Subcutaneous abdominal adipose tissue (tissue), 5 donors: Measurements from ENCODE around the gene KRT78.

ENCODE experiments used
- H3K27ac ChIP-seq: one replicate; pipeline ENCODE4 v1.7.0; 2013; ENCODE audit warnings: low read depth, mild to moderate bottlenecking, inconsistent platforms, low read length, moderate library complexity
- H3K27me3 ChIP-seq, 5 donors: one replicate each; pipeline ENCODE4 v1.7.0; 2013; ENCODE audit warnings: low read length in 5 of 5, inconsistent platforms in 1 of 5; ENCODE audit not compliant: control insufficient read depth in 5 of 5, insufficient read depth in 4 of 5
- H3K36me3 ChIP-seq, 5 donors: one replicate each; pipeline ENCODE4 v1.7.0; 2013; ENCODE audit warnings: low read length in 5 of 5; ENCODE audit not compliant: control insufficient read depth in 5 of 5, insufficient read depth in 5 of 5
- H3K4me1 ChIP-seq, 5 donors: one replicate each; pipeline ENCODE4 v1.7.0; 2013; ENCODE audit warnings: low read length in 5 of 5, mild to moderate bottlenecking in 3 of 5, moderate library complexity in 1 of 5; ENCODE audit not compliant: control insufficient read depth in 5 of 5, insufficient read depth in 5 of 5
- H3K4me3 ChIP-seq, 5 donors: one replicate each; pipeline ENCODE4 v1.7.0; 2013; ENCODE audit warnings: low read length in 5 of 5, low read depth in 1 of 5
- H3K9ac ChIP-seq, 5 donors: one replicate each; pipeline ENCODE4 v1.7.0; 2013; ENCODE audit warnings: low read length in 5 of 5, mild to moderate bottlenecking in 4 of 5, moderate library complexity in 3 of 5
- H3K9me3 ChIP-seq, 5 donors: one replicate each; pipeline ENCODE4 v1.7.0; 2013; ENCODE audit warnings: low read length in 5 of 5; ENCODE audit not compliant: control insufficient read depth in 5 of 5
- donor health status: healthy.
- donor health status: healthy.
- donor health status: healthy.
- donor health status: healthy.
- donor health status: healthy.

Gene KRT78

DNA sequence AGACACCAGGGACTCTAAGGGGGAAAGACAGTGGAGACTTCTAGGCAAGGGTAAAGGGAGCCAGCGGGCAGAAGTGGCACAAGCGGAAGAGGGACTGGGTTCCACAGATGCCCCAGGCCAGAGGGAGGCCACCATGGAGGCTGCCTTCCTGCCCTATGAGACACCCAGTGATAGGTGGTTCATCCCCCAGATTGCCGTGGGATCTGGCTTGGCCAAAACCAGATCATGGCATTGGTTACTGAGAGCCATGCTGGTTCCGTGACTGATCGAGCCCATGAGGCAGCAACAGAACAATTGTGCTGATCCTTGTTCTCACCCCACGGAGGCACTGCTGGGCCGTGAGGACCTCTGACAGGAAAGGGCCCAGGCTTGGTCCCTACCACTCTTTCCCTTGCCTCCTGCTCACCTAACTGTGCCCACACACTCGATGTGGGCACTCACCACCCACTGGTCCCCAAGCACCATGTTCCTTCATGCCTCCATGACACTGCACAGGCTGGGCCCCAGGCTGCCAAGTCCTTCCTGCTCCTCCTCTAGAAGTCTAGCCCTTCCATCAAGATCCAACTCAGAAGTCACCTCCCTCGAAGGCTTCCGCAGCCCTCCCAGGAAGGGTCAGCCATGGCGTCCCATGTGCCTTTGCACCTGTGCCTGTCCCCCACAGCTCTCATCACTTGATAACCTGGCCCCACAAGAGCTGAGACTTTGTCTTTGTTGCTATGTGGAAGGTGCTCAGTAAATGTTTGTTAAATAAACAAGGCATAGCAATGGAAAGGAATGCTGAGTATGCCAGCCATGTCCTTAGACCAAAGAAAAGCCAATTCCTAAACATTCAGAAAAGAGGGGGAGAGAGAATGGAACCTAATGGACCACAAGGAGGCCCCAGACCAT, 21.9 kb downstream of the KRT78 start:
- Histone ChIP-seq H3K9me3 (no peaks in the 10 kb centered on the region), H3K27me3 (no peaks in the 10 kb centered on the region)

DNA sequence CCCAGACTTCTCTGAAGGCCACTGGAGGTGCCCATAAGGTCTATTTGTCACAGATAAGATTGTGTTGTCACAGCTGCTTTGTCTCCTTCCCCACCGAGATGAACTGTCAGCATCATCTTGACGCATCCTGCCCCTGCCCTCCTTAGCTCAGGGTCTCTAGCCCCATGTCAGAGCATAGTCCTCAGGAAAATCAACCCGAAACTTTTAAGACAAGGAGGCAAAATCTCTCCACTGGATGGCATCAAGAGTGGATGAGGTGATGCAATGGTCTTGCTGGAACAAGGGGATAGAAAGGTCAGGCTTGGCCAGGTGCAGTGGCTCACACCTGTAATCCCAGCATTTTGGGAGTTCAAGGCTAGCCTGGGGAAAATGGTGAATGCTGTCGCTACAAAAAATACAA, 22.8 kb downstream of the KRT78 start:
- no peak overlapping the region for H3K9ac ChIP-seq

More for the DNA sequence above, 21.9 kb downstream of the KRT78 start:
- Histone ChIP-seq H3K9ac (no peak overlapping the region), H3K4me1 (peaks cover 0 to 26% (median 14%) of the 10 kb centered on the region in 5 donors), H3K4me3 (no peak overlapping the region), H3K27ac (no peak overlapping the region), H3K36me3 (no peaks in the 10 kb centered on the region)

DNA sequence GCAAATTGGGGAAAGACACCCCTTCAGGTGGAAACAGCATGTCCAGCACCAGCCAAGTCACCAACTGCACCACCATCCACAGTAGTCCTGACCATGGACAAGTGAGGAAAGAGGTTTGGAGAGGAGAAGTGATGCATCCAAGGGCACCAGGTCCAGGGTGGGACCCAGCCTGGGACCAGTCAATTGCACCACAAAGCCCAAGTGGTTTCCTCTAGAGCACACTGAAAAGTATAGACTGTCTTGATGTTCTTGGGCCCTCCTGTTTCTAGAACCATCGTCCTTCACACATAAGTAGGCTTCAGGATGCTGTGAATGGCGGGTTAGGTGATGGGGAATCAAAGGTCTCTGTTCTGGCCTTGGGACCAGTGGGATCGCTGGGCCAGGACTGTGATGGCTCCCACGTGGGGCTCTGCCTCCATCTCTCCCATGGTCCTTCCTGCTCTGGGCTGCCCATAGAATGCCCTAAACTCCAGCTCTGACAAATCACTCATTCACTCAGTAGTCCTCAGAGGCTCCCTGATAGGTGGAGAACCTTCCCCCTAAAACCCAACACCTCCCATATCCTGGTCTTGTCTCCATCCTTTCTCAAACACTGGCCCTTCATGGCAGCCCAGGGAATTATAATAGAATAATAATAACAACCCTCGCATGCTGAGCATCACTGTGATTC, 23.9 kb downstream of the KRT78 start:
- peaks cover 0 to 6% (median under 1%) of the 10 kb centered on the region in 5 donors for H3K4me1 ChIP-seq
- no peaks in the 10 kb centered on the region for H3K9me3 ChIP-seq
- H3K27me3 ChIP-seq, result peaks cover 0 to 6% (median 2%) of the 10 kb centered on the region in 5 donors
- no peaks in the 10 kb centered on the region for H3K36me3 ChIP-seq
- no peak overlapping the region for H3K27ac ChIP-seq
- no peak overlapping the region for H3K4me3 ChIP-seq
- H3K9ac ChIP-seq, result no peak overlapping the region

More for the DNA sequence above, 22.8 kb downstream of the KRT78 start:
- Histone ChIP-seq H3K27ac (no peak overlapping the region), H3K9me3 (no peaks in the 10 kb centered on the region), H3K36me3 (no peaks in the 10 kb centered on the region), H3K4me1 (peaks cover 0 to 17% (median 6%) of the 10 kb centered on the region in 5 donors), H3K27me3 (no peaks in the 10 kb centered on the region), H3K4me3 (no peak overlapping the region)

DNA sequence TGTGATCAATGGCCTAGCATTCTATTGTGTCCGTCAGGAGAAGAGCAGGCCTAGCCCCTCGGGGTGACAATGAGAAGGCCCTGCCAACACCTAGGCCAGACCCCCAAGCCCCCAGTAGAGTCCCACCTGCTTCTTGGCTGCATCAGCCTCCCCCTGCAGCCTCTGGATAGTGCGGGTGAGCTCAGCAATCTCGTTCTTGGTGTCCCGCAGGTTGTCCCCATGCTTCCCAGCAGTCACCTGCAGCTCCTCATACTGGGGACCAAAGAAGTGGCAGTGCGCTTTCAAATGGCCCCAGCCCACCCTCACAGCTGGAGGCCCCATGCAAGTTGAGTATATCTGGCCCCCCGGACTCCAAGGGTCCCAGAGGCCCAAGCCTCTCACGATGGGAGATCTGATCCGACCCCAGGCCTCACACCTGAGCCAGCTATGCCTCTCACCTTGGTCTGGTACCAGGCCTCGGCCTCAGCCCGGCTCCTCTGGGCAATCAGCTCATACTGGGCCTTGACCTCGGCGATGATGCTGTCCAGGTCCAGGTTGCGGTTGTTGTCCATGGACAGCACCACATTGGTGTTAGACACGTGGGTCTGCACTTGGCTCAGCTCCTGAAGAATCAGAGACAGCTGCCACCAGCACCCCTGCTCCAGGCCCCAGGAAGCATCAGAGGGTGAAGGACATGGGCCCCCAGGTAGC, 24.9 kb downstream of the KRT78 start:
- peaks cover 0 to 4% (median 0%) of the 10 kb centered on the region in 5 donors for H3K4me1 ChIP-seq
- no peak overlapping the region for H3K4me3 ChIP-seq
- no peak overlapping the region for H3K9ac ChIP-seq
- no peak overlapping the region for H3K27ac ChIP-seq
- H3K36me3 ChIP-seq, result no peaks in the 10 kb centered on the region
- no peaks in the 10 kb centered on the region for H3K9me3 ChIP-seq
- H3K27me3 ChIP-seq, result peaks cover 0 to 6% (median 3%) of the 10 kb centered on the region in 5 donors

DNA sequence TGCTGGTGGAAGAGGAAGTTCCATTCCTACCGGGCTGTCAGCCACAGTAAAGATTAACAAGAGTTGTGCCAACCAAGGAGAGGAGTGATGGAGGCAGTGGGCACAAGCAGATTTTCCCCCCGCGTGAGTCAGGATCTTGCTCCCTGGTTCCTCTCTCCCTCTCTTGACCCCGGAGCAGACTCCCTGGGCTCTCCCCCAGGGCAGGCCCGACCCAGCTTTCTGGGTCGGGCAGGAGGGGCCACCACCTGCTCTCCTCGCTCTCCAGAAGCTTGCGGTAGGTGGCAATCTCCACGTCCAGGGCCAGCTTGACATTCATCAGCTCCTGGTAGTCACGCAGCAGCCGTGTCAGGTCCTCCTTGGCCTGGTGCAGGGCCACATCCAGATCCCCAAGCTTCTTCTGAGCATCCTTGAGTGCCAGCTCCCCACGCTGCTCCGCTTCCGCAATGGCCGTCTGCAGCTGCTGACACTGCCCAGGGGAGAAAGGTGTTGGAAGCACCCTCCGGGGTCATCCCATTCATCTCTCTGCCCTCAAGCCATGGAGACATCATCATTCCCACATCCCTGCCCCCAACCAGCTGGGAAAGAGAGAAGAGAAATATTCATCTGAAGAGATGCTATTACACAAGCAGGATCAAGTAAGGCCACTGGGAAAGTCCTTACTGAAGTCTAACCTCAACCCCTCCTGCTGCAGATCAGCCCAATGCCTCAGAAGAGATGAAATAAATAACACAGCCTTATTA, 25.9 kb downstream of the KRT78 start:
- Histone ChIP-seq H3K27ac (no peak overlapping the region), H3K9ac (no peak overlapping the region), H3K9me3 (no peaks in the 10 kb centered on the region), H3K4me3 (no peak overlapping the region), H3K36me3 (no peaks in the 10 kb centered on the region), H3K4me1 (peaks cover 0 to 4% (median 0%) of the 10 kb centered on the region in 5 donors), H3K27me3 (peaks cover 3 to 13% (median 4%) of the 10 kb centered on the region in 5 donors)

DNA sequence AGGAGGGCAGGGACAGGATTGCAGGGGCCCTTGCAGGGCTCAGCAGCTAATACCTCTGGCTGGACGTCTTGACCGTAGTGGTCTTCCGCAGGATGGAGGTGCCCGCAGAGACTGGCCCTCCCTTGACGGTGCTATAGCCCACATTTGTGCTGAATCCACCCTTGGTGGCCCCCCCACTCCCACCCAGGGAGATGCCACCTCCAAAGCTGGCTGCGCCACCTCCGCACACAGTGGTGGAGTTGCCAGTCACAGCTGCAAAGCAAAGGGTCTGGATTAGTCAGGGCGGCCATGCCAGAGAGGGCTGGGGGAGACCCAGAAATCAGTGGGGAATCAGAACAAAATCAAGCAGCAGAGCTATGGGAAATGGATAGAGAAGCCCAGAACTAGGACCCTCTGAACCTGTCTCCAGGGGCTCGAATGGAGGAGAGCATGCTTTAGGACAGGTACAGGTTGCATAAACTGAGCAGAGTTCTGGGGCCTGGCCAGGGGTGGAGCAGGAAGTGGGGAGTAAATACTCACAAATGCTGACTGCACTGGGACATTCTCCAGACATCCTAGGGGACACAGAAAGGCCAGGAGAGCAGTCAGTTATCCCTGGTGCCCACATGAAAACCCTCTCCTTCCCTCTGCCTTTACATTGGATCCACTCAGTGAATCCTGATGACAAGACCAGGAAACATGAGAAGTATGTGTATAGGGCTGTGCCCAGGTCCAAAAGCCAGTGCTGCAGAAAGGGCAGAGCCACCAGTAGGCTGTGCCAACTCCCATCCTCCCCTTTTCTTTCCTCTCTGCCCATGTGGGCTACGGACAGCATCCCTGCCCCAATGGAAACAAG, 26.8 kb downstream of the KRT78 start:
- Histone ChIP-seq H3K27me3 (peaks cover 4 to 21% (median 4%) of the 10 kb centered on the region in 5 donors), H3K4me1 (peaks cover 0 to 4% (median 0%) of the 10 kb centered on the region in 5 donors), H3K9ac (no peak overlapping the region), H3K4me3 (no peak overlapping the region), H3K9me3 (no peaks in the 10 kb centered on the region), H3K36me3 (no peaks in the 10 kb centered on the region), H3K27ac (no peak overlapping the region)

DNA sequence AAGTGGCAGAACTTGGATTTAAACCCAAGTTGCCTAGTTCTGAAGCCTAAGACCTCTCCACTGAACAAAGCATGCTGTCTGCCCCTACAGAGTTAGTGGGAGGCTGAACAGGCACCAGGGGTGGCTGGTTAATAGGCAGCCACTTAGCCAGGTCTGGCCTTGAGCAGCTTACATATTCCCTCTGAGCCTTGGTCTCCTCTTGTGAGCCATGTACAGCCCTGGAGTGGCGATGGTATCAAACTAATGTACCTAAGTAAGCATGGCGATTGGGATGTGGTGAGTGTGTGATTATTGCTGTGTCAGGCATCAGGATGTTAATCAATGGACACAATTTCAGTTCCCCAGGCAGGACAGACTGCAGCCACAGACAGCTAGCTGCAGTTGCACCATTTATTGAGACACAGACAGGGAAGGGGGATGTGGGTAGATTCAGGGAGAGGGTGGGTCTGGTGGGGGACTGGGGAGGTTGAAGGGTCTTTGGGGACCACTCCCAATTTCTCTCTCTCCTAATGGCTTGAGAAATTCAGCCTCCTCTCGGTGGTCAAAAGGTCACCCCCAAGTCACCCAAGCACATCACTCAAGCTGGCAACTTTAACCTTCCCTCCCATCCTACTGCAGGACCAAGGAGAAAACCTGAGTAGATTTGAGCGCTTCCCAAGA, 27.6 kb downstream of the KRT78 start:
- Histone ChIP-seq H3K27me3 (peaks cover 4 to 22% (median 6%) of the 10 kb centered on the region in 5 donors), H3K27ac (no peak overlapping the region)

DNA sequence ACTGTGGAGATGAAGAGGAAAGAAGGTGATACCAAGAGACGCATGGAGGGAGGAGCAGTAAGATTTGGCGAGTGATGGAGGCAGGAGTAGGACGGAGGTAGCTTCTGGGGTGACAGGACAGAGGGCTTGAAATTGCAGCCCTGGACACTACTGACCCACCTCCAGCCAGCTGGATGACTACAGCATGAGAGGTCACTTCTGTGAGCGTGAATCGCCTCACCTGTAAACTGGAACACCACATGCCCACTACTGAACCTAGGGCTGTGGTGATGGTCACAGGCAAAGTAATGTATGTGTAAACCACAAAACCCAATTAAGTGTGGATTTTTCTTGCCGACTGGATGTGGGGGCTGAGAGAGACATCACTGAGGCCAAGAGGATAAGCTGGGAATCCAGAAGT, 28.3 kb downstream of the KRT78 start:
- Histone ChIP-seq H3K4me1 (peaks cover 0 to 4% (median 0%) of the 10 kb centered on the region in 5 donors), H3K27ac (no peak overlapping the region), H3K9ac (no peak overlapping the region), H3K9me3 (no peaks in the 10 kb centered on the region), H3K27me3 (peaks cover 4 to 22% (median 6%) of the 10 kb centered on the region in 5 donors), H3K36me3 (no peaks in the 10 kb centered on the region), H3K4me3 (no peak overlapping the region)

More for the DNA sequence above, 27.6 kb downstream of the KRT78 start:
- Histone ChIP-seq H3K9me3 (no peaks in the 10 kb centered on the region), H3K4me3 (no peak overlapping the region), H3K4me1 (peaks cover 0 to 4% (median 0%) of the 10 kb centered on the region in 5 donors), H3K9ac (no peak overlapping the region), H3K36me3 (no peaks in the 10 kb centered on the region)
